ENCODE measurements around the gene EHHADH. TPM values are rescaled to one million over a fixed set of nuclear protein-coding genes. Genes with fewer than 3 reads are reported as not detected.

EHHADH gene
- total RNA-seq, 1 experiment from 2014 or later = 1.0 TPM

DNA sequence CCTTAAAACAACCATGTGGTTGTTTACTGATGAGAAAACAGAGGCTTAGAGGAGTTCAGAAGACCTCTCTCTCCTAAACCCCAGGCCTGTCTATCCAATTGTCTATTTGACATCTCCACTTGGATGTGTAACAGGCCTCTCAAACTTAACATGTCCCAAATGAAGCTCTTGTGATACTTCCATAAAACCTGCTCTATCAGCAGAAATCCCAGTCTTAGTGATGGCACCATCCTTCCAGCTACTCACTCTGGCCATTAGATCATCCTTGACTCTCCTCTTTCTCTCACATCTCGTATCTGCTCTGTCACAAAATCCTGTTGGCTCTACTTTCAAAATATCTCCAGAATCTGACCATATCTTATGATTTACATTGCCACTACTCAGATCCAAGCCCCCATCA, 28.8 kb downstream of the EHHADH start:
- Histone ChIP-seq H3K36me3 (replicated peaks; ENCODE audit: control insufficient read depth, insufficient read depth, low read length) (no peaks in the 10 kb centered on the region), H3K4me3 (ENCODE audit: insufficient read depth, low read depth, low read length) (no peak overlapping the region), H3K27me3 (ENCODE audit: control insufficient read depth, insufficient read depth, low read length) (no peaks in the 10 kb centered on the region)
- no peak for DNase-seq

DNA sequence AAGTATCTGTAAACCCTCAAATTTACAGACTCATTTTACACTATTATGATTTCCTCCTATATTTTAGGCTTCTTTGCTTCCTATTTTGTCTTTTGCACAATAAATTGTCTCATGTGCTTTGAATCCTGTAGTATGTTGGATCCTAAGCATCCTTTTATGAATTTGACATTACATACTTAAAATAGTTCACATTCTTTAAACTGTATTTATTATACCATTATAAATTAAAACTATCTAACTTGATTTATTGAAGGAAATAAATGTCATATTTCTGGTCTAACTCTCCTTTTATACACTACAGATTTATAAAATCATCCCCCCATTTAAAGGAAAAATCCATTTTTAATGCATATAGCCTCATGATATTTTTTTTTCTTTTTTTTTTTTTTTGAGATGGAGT, 32.6 kb downstream of the EHHADH start:
- H3K4me3 ChIP-seq (ENCODE audit: insufficient read depth, low read depth, low read length) = no peak overlapping the region
- no peak for DNase-seq
- H3K27me3 ChIP-seq (ENCODE audit: control insufficient read depth, insufficient read depth, low read length) = no peaks in the 10 kb centered on the region
- H3K36me3 ChIP-seq (replicated peaks; ENCODE audit: control insufficient read depth, insufficient read depth, low read length) = no peaks in the 10 kb centered on the region

DNA sequence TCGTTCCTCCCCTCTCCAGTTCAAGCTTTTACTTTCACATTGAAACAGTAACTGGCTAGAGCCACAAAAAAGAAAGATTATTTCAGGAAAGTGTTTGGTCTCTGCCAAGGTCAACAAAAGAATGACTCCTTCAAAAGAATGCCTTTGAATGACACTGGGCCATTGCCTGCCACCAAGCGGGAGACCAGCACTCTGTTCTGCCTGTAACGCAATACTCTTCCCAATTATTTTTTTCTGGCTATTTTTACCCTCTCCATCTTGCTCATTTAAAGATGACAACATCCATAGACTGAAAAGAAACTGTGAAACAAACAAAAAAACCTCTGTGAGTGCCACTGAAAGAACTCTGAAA, 37.3 kb downstream of the EHHADH start:
- peak; percentile 35 for DNase-seq
- H3K36me3 ChIP-seq (replicated peaks; ENCODE audit: control insufficient read depth, insufficient read depth, low read length) = no peaks in the 10 kb centered on the region
- H3K4me3 ChIP-seq (ENCODE audit: insufficient read depth, low read depth, low read length) = no peak overlapping the region

DNA sequence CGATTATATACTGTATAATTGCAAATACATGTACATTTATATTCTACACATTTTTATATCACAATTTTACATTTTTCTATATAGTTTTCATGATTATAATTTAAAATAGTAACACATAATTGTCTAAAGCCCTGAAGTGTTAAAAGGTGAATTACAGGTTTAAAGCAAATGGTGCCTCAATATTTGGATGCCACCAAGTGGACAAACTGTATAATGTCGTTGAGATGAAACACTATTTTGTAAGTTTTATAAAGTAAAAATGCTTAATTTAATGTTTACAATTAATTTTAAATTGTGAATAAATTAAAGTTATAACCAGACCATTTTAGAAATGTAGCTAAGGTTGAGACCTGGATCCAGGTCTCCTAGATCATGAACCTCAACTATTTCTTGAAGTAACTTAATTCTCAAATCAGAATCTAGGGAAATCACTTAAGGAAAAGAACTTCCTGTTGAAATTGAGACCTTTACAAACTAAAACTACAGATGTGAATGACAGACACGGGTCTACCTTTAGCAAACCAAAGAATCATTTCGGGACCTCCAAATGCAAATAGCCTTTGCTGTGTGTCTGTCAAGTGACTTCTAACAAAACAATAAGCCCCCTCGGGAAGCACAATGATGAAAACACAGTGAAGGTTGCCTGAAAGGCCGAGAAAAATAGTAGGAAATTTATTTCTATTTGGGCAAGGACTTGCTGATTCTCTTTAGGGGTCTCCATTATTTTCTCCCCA, 37.8 kb downstream of the EHHADH start:
- no peaks in the 10 kb centered on the region for H3K36me3 ChIP-seq (replicated peaks; ENCODE audit: control insufficient read depth, insufficient read depth, low read length)
- peak; percentile 9 for DNase-seq
- no peak overlapping the region for H3K4me3 ChIP-seq (ENCODE audit: insufficient read depth, low read depth, low read length)
- H3K27me3 ChIP-seq (ENCODE audit: control insufficient read depth, insufficient read depth, low read length) = no peaks in the 10 kb centered on the region

More for the DNA sequence above, 37.3 kb downstream of the EHHADH start:
- H3K27me3 ChIP-seq (ENCODE audit: control insufficient read depth, insufficient read depth, low read length) = no peaks in the 10 kb centered on the region

DNA sequence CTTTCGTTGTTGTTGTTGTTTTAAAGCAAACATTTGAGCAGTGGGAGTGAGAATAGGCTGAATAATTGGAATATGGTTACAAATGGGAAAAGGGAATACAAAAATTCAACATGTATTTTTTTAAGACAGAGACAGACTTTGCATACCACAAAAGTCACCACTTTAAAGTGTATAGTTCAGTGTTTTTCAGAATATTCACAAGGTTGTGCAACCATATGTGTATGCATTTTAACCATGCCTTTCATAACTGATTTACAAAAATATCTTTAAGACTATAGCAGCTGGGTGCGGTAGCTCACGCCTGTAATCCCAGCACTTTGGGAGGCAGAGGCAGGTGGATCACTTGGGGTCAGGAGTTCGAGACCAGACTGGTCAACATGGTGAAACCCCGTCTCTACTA, 41.3 kb downstream of the EHHADH start:
- Histone ChIP-seq H3K4me3 (ENCODE audit: insufficient read depth, low read depth, low read length) (no peak overlapping the region), H3K36me3 (replicated peaks; ENCODE audit: control insufficient read depth, insufficient read depth, low read length) (no peaks in the 10 kb centered on the region), H3K27me3 (ENCODE audit: control insufficient read depth, insufficient read depth, low read length) (no peaks in the 10 kb centered on the region)
- no peak for DNase-seq

DNA sequence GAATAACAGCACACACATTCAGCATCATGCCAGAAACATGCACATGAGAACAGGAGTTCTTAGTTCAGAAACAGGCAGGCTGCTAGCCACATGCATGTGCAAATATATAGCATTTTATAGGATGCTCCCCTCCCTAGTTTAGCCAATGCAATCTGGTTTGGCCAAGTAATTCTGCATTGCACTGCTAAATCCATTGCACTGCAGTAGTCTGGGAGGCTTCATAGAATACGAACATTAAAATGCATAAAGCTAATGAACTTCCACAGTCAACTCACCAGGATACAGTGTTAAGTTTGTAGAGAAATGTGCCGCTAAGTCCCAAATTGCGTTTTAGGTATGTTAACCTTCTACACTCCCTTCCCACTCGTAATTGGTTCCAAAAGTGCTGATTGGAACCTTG, 41.8 kb downstream of the EHHADH start:
- no peak for DNase-seq
- no peak overlapping the region for H3K4me3 ChIP-seq (ENCODE audit: insufficient read depth, low read depth, low read length)
- H3K27me3 ChIP-seq (ENCODE audit: control insufficient read depth, insufficient read depth, low read length) = no peaks in the 10 kb centered on the region
- no peaks in the 10 kb centered on the region for H3K36me3 ChIP-seq (replicated peaks; ENCODE audit: control insufficient read depth, insufficient read depth, low read length)

DNA sequence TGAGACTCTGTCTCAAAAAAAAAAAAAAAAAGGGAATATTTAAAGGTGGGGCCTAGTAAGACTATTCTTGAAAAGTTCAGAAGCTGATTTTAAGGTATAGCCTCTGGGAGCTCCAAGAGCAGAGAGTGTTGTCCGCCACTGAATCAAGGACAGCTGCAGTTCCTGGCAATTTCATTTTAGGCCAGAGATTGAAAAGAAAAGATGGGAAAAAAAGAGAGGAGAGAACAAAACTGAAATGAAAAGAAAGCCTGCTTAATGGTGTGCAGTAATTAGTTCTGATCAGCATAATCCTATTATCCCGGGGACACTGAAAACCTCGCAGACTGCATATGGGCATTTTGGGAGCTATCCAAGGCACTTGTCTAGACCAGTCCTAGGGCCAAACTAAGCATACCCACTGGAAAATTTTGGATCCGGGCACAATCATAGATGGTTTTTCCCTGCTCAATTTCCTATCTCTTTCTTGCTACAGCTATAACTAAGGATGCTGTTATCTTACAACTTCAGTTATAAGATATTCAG, 43.2 kb downstream of the EHHADH start:
- no peak for DNase-seq
- Histone ChIP-seq H3K4me3 (ENCODE audit: insufficient read depth, low read depth, low read length) (no peak overlapping the region), H3K36me3 (replicated peaks; ENCODE audit: control insufficient read depth, insufficient read depth, low read length) (no peaks in the 10 kb centered on the region), H3K27me3 (ENCODE audit: control insufficient read depth, insufficient read depth, low read length) (no peaks in the 10 kb centered on the region)

DNA sequence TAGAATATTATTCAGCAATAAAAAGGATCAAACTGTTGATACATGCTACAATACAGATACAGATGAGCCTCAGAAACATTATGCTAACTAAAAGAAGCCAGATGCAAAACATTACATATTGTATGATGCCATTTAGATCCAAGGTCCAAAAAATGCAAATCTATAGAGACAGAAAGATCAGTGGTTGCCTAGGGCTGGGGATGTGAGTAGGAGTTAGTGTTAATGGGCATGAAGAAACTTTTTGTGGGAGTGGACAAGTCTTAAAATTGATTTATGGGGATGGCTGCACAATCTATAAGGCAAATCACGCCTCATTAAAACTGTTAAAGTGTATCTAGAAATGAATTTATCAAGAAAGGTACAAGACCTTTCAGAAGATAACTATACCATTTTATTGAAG, 45.0 kb downstream of the EHHADH start:
- Histone ChIP-seq H3K4me3 (ENCODE audit: insufficient read depth, low read depth, low read length) (no peak overlapping the region), H3K27me3 (ENCODE audit: control insufficient read depth, insufficient read depth, low read length) (no peaks in the 10 kb centered on the region), H3K36me3 (replicated peaks; ENCODE audit: control insufficient read depth, insufficient read depth, low read length) (no peaks in the 10 kb centered on the region)
- DNase-seq = no peak

DNA sequence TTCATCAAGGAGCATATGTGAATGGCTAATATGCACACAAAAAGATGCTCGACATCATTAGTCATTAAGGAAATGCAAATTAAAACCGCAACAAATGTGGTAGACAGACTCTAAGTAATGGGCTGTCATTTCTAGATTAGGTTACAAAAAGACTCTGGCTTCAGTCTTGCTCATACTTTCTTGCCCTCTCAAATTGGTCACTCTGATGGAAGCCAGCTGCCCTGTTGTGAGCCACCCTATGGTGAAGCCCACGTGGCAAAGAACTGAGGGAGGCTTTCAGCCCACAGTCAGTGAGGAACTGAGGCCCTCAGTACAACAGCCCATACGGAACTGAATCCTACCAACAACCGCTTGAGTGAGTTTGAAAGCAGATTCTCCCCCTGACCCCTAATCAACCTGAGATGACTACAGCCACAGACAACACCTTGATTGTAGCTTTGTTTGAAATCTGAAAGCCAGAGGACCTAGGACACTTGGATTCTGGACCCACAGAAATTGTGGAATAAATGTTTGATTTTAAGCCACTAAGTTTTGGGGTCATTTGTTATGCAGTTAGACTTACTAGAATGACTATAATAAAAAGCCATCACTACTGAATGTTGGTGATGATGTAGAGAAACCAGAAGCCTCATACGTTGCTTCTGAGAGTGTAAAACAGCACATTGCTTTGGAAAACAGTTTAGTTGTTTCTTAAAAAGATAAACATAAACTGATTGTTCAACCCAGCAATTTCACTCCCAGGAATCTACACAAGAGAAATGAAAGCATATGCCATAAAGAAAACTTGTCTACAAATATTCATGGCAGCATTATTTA, 45.7 kb downstream of the EHHADH start:
- Histone ChIP-seq H3K36me3 (replicated peaks; ENCODE audit: control insufficient read depth, insufficient read depth, low read length) (no peaks in the 10 kb centered on the region), H3K4me3 (ENCODE audit: insufficient read depth, low read depth, low read length) (no peak overlapping the region), H3K27me3 (ENCODE audit: control insufficient read depth, insufficient read depth, low read length) (no peaks in the 10 kb centered on the region)
- DNase-seq = no peak

DNA sequence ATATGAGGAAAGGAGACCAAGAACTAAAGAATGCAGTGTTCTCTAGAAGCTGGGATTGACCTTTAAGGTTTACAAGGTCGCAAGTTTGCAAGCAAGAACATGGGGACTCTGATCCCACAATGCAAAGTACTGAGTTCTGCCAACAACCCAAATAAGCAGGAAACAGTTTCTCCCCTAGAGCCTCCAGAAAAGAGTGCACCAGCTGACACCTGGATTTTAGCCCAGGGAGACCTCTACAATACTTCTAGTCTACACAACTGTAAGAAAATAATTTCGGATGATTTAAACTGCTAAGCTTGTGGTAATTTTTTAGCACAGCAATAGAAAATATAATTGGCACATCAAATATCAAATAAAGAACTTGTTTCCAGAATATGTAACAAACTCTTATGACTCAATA, 46.4 kb downstream of the EHHADH start:
- H3K4me3 ChIP-seq (ENCODE audit: insufficient read depth, low read depth, low read length) = no peak overlapping the region
- no peaks in the 10 kb centered on the region for H3K27me3 ChIP-seq (ENCODE audit: control insufficient read depth, insufficient read depth, low read length)
- DNase-seq = no peak
- no peaks in the 10 kb centered on the region for H3K36me3 ChIP-seq (replicated peaks; ENCODE audit: control insufficient read depth, insufficient read depth, low read length)

DNA sequence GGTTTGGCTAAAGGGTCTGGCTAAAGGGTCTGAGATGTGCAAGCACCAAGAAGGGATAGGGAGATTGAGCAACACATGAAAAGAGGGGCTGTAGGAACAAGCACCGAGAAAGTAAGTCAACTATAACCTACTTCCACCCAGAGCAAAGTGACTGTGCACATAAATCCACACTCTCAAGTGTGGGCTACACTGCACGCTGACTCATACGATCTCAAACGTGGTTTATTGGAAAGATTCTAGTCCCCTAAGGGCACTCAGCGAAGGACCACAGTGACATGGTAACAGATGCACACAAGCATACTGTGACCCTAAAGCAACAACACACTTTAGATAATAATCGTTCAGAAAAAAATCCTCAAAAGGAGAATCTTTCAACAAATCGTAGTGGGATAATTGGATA, 48.0 kb downstream of the EHHADH start:
- Histone ChIP-seq H3K4me3 (ENCODE audit: insufficient read depth, low read depth, low read length) (no peak overlapping the region), H3K36me3 (replicated peaks; ENCODE audit: control insufficient read depth, insufficient read depth, low read length) (no peaks in the 10 kb centered on the region), H3K27me3 (ENCODE audit: control insufficient read depth, insufficient read depth, low read length) (no peaks in the 10 kb centered on the region)
- no peak for DNase-seq

DNA sequence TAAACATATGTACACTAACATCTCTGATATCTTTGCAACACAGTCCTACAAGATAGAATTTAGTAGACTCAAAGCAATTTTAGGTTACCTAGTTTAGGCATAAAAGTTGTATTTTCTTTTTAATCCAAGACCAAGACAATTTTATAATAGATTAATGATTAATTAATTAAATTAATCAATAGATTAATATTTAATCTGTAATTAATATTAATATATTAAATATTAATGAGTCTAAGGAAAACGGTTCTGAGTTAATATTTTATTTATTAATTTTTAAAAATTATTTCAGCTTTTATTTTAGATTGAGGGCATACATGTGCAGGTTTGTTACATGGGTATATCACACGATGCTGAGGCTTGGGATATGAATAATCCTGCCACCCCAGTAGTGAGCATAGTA, 49.0 kb downstream of the EHHADH start:
- Histone ChIP-seq H3K36me3 (replicated peaks; ENCODE audit: control insufficient read depth, insufficient read depth, low read length) (no peaks in the 10 kb centered on the region), H3K4me3 (ENCODE audit: insufficient read depth, low read depth, low read length) (no peak overlapping the region), H3K27me3 (ENCODE audit: control insufficient read depth, insufficient read depth, low read length) (no peaks in the 10 kb centered on the region)
- DNase-seq = no peak

DNA sequence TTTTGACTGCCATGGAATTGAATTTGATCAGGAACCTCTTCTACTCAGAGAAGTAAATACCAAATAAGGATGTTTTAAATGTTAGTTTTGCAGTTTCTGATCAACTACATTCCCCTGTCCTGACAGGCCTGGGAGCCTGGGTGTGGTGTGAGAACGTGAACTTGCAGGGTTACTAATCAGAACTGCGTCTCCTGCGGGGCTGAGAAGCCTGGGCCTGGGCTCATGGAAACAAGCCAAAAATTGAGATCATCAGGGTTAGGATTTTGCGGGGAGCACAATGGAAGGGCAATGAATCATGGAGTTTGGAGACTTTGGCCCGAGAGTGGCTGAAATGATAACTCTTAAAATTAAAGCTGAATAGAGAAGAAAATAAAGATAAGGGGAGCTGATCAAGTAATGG, 53.2 kb downstream of the EHHADH start:
- Histone ChIP-seq H3K4me3 (ENCODE audit: insufficient read depth, low read depth, low read length) (no peak overlapping the region), H3K27me3 (ENCODE audit: control insufficient read depth, insufficient read depth, low read length) (no peaks in the 10 kb centered on the region), H3K36me3 (replicated peaks; ENCODE audit: control insufficient read depth, insufficient read depth, low read length) (no peaks in the 10 kb centered on the region)
- no peak for DNase-seq

DNA sequence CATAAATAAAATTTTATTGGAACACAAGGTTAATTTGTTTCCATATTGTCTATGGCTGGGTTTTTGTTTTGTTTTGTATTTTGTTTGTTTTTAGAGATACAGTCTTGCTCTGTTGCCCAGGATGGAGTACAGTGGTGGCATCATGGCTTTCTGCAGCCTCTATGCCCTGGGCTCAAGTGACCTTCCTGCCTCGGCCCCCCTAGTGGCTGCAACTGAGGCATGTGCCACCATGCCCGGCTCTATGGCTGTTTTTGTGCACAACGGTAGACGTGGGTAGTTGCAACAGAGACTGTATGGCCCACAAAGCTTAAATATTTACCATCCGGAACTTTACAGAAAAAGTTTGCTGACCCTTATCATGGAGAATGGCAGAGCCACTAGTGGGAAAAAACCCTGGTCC, 54.2 kb downstream of the EHHADH start:
- Histone ChIP-seq H3K27me3 (ENCODE audit: control insufficient read depth, insufficient read depth, low read length) (no peaks in the 10 kb centered on the region), H3K36me3 (replicated peaks; ENCODE audit: control insufficient read depth, insufficient read depth, low read length) (no peaks in the 10 kb centered on the region), H3K4me3 (ENCODE audit: insufficient read depth, low read depth, low read length) (no peak overlapping the region)
- DNase-seq = no peak

DNA sequence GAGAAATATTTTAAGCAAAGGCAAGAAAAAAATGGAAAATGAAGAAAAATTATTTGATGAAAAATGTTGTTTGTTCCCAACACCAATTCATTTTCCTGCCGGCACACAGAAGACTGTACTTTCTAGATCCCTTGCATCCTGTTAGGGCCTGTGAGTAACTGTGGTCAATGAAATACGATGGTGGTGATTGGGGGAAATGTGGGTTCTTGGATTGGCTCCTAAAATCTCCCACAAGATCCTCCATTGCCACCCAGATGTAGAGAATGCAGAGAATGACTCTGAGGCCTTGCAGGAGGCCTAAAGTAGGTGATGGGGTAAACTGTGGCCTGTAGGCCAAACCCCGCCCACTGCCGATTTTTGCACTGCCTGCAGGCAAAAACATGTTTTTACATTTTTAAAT, 54.6 kb downstream of the EHHADH start:
- Histone ChIP-seq H3K36me3 (replicated peaks; ENCODE audit: control insufficient read depth, insufficient read depth, low read length) (no peaks in the 10 kb centered on the region), H3K27me3 (ENCODE audit: control insufficient read depth, insufficient read depth, low read length) (no peaks in the 10 kb centered on the region), H3K4me3 (ENCODE audit: insufficient read depth, low read depth, low read length) (no peak overlapping the region)
- DNase-seq = no peak

Data from H7 (cell line).